A549 (cell line): ENCODE measurements around the gene POLR2H.

ENCODE experiments used
- BCL3 ChIP-seq: fragments of >200 bp; sonication (Bioruptor Twin); formaldehyde crosslinking; IDR thresholded peaks from 3 replicates; pipeline ENCODE4 v1.6.1; 2016
- CEBPB ChIP-seq, 2 experiments: fragments of >200 bp in 1 of 2; sonication (Bioruptor Twin) in 1 of 2; formaldehyde crosslinking in 1 of 2; IDR thresholded peaks; 2 replicates each; pipeline ENCODE4 v1.6.1; 2012 to 2016
- CHD2 ChIP-seq: fragments of 150-350 bp; IDR thresholded peaks from 2 replicates; pipeline ENCODE4 v1.6.1; 2014; ENCODE audit warnings: low read length; ENCODE audit not compliant: partially characterized antibody
- CTCF ChIP-seq: fragments of >200 bp; sonication (Bioruptor Twin); formaldehyde crosslinking; IDR thresholded peaks from 3 replicates; pipeline ENCODE4 v1.5.1; 2016
- ELK1 ChIP-seq: fragments of 150-350 bp; IDR thresholded peaks from 2 replicates; pipeline ENCODE4 v1.6.1; 2014; ENCODE audit warnings: low read depth, mild to moderate bottlenecking, low read length
- HOXA7 ChIP-seq: fragments of 250-450 bp; sonication (Bioruptor Pico); IDR thresholded peaks from 2 replicates; pipeline ENCODE4 v1.5.0; 2020; ENCODE audit warnings: mild to moderate bottlenecking, moderate library complexity
- MYC ChIP-seq: IDR thresholded peaks from 2 replicates; pipeline ENCODE4 v1.6.1; 2012; ENCODE audit warnings: mild to moderate bottlenecking, inconsistent platforms, low read length, improper control_type of control experiment, borderline replicate concordance
- POLR2A ChIP-seq: IDR thresholded peaks from 2 replicates; pipeline ENCODE4 v1.6.1; 2012; ENCODE audit warnings: mild to moderate bottlenecking, low read length
- REST ChIP-seq: fragments of 200-600 bp; sonication (generic); IDR thresholded peaks from 2 replicates; pipeline ENCODE4 v1.6.1; 2016; ENCODE audit warnings: antibody characterized with exemption, mild to moderate bottlenecking, moderate library complexity
- TFCP2L1 ChIP-seq: fragments of 250-450 bp; sonication (Bioruptor Pico); IDR thresholded peaks from 2 replicates; pipeline ENCODE4 v1.5.0; 2021; ENCODE audit warnings: mild to moderate bottlenecking

DNA sequence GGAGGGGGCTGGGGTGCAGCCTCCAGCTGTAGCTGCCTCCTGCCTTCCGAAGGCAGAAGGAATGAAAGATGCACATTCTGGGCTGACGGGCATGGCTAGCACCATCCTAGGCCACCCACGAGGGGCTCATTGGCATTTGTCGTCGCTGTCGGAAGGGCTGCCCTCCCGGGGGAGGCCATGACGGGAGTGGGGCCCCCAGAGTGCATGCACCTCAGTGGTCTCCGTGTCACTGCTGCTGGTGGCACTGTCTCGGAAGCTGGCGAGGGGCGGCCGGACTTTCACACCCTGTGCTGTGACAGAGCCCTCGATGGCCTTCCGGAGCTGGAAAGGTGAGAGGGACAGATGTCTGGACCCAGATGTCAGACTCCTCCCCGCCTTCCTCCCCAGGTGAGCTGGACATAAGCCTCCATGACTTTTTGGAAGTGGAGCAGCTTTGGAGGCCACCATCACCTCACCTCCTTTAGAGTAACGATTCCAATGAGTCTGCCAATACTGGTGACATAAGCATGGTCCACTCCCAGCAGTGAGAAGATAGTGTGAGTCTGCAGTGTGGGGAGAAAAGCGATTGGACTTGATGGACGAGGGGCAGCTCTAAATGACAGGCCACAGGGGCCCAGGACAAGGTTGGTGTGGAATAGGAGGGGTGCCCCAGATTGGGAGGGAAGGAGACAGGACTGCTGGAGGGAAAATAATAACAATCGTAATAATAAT lies 14.9 kb upstream of the POLR2H start:
- TF ChIP-seq TFCP2L1 (CRISPR knock-in tag): no peak
- TF ChIP-seq CEBPB (IDR thresholded peaks at IDR 0.05): no peak
- TF ChIP-seq BCL3: no peak
- no peak for TF ChIP-seq CTCF
- TF ChIP-seq ELK1: no peak
- no peak for TF ChIP-seq REST
- TF ChIP-seq MYC: no peak
- TF ChIP-seq CHD2: no peak
- no peak for TF ChIP-seq HOXA7 (CRISPR knock-in tag)
- TF ChIP-seq POLR2A: no peak
